Stimulated activated CD8-positive, alpha-beta memory T cell treated with anti-CD3 and anti-CD28 coated beads, Interleukin-4, amount 100 ng/mL, for 4 hours (primary cell): Measurements from ENCODE around the gene JAM2.
"Not testable (repeated sequence)": the region's sequence is repeated elsewhere in the genome, so short reads cannot be mapped to it uniquely, and the experiment has no call there.

Experiments used
- DNase-seq, 2 donors: peaks; one replicate each; pipeline ENCODE4 v3.0.0-alpha.2; 2020; ENCODE audit warnings: low read depth in 2 of 2, low spot score in 1 of 2

Gene JAM2

DNA sequence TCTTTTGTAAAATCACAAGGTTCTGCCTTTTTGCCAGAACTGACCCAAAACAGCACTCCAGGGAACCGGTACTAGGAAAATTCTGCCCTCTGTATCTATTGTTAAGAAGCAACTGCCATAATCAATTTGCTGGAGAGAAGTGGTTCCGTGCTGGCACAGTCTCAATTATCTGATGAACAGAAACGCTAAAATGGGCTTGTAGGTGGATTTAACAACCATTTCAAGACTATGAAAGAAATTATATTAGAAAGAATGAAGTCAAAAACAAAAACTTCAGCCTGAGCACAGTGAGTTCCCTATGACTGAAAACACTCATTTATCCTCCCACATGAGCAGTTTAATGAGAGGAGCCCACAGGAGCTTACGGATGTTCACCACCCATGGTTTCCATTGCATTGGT lies 4.4 kb downstream of the JAM2 start:
- DNase-seq: no peak

DNA sequence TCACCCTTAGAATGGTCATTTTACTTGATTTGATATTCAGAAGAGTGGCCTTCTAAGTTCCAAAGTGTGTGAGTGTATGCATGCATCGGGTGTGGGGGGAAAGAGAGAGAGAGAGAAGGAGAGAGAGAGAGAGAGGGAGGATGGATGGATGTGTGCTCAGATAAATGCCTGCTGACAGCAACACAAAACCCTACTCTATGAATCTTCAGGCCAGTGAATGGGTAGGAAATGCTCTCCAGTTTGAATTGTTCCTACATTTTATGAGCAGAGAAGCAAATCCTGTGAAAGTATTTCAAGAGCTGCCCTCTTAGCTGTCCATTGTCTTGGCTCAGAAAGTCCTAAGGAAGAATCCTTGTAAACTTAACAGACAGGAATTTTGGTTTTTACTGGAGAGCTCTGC lies 7.4 kb downstream of the JAM2 start:
- no peak for DNase-seq

DNA sequence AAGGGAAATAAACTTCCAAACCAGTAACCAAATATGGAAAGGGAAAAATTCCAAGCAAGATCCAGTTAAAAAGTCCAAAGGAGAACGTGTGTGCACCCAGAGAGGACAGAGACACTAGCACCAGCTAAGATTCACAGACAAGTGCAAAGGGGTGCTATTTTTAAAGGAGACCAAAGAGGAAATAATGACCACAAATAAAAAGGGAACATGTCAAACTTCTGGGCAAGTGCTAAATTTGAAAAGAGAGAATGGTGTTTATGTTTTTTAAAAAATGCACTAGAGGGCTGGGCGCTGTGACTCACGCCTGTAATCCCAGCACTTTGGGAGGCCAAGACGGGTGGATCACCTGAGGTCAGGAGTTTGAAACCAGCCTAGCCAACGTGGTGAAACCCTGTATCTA lies 8.6 kb downstream of the JAM2 start:
- no peak for DNase-seq

DNA sequence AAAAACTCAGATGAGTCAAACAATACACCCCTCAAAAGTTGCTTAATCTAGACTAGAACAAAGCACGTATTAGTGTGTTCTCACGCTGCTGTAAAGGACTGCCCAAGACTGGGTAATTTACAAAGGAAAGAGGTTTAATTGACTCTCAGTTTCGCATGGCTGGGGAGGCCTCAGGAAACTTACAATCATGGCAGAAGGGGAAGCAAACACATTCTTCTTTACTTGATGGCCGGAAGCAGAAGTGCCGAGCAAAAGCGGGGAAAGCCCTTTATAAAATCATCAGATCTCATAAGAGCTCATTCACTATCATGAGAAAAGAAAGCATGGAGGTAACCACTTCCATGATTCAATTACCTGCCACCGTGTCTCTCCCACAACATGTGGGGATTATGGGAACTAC lies 10.1 kb downstream of the JAM2 start:
- DNase-seq: no peak

DNA sequence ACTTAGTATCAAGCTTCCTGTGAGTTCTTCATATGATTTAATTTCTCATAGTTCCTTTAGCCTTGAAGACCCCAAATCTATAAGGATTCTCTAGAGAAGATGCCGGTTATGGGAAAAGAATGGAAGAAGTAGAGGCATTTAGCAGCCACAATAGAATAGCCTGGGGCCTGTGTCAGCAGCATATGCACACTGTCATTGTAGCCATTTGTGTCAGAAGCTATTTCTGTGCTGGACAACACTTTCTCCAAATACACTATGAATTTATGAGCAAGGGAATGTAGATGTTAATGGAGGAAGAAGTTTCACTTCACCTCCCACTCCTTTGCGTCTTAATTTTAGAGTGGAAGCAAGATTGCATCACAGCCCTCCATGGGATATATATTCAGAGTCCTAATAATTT lies 17.4 kb downstream of the JAM2 start:
- no peak for DNase-seq

DNA sequence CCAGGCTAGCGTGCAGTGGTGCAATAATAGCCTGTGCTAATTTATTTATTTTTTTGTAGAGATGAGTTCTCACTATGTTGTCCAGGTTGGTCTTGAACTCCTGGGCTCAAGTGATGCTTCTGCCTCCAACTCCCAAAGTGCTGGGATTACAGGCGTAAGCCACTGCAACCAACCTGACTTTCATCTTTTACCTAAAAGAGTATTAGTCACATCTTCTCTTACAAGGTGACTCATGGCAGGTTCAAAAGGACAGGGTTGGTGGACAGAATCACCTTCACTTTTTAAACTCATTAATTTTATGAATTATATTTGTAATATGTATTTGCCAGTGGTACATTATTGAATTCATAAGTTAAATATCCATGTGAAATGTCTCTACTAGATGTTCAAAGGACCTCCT lies 18.1 kb downstream of the JAM2 start:
- DNase-seq: no peak

DNA sequence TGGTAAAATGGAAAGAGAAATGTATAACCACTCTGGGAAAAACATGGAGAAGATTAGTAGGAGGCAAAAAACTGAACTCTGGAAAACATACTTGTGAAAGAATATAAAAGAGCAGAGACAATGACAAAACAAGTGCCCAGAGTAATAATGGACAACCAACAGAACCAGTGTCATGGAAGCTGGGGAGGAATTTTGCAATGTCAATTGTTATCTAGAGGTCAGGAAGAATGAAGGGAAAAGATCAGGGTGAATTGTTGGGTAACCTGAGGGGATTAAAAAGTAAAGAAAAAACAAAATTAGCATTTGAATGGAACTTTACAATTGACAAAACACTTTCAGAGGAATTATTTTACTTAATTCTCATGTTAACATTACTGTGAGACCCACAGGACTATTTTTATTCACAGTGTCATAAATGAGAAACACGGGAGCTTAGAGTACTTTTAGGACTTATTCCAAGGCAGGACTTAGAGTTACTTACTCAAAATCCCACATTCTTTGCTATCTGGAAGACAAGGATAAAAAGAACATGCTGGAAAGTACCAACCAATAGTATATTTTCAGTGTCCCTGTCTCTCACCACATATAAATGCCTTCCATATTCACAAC lies 19.5 kb downstream of the JAM2 start:
- DNase-seq: no peak

DNA sequence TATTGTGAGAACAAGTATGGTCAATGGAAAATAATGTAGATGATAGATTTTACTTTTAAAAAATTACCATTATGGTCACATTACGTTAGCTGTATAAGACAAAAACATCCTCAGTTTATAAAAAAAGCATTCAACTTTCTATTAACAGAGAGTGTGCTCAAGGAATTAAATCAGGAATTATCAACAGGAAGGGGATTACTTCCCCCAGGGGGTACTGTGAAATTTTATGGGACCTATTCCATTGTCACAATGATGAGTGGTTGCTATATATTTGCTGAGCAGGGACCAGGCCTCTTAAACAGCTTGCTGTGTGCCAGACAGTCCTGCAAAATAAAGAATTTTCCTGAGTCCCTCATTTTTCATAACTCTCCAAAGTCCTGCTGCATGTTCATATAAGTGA lies 21.2 kb downstream of the JAM2 start:
- DNase-seq: no peak

DNA sequence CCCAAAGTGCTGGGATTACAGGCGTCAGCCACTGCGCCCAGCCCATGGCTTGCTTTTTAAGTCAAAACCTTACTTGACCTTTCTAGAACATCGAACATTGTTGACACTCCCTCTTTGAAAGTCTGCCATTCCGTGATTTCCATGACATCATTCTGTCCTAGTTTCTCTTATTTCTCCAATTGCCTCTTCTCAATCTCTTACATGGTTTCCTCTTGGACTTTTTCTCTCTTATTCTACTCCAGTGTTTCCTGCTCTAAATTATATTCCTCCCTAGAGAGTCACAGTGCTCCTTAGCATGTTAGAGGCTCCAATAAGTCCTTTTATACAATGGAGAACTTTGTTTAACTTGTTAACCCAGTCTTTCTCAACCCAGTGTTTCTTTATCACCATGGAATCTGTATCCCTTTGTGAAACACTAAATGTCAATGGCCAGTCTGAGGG lies 25.5 kb downstream of the JAM2 start:
- DNase-seq: no peak

DNA sequence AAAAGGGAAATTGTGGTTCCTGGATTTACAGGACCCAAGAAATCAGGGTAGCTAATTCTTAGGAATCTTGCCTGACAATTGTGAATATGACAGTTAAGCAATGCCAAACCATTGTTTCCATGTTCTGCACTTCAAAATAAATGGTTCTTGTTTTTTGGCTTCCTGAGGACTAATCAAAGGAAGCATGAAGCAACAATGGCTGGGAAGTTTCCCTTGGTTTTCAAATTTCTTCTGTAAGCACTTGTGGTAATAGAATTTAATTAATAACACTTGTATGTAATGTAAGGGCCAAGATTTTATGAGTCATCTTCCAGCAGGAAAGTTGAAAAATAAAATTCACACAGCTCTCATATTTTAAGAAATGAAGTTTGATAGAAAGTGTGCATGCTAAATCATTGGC lies 31.7 kb downstream of the JAM2 start:
- DNase-seq: no peak

DNA sequence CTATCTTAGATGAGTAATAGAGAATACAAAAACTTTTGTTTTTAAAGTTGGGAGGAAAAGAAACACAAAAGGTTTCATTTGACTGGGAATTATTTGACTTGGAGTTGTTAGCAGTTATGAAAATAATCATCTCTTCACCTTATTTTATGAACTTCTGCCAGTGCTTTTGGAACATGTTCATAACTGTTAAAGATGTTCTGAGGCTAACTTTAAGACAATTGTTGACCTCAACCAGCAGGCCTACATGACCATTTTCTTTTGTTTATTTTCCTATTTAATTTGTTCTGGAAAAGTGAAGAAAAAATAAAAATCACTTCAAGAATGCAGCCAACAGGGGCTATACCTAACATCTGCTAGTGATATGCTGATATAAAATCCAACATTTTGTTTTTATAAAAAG lies 37.4 kb downstream of the JAM2 start:
- DNase-seq: no peak

DNA sequence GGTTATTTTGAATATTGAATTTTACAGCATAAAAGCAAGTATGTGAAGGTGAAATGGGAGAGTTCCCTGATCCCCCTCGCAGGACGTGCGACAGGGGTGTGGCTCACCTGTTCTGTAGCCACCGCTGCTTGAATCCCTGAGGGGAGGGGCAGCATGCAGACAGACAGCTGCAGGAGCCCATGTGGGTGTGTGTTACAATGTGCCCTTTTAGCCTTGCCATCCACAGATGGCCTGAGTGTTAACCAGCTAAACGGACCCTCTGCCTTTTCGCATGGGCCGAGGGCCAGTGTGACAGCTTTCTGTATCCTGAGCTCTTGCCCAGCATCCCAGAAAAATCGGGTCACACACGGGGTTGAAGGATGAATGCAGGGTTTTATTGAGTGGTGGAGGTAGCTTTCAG lies 43.3 kb downstream of the JAM2 start:
- no peak for DNase-seq

DNA sequence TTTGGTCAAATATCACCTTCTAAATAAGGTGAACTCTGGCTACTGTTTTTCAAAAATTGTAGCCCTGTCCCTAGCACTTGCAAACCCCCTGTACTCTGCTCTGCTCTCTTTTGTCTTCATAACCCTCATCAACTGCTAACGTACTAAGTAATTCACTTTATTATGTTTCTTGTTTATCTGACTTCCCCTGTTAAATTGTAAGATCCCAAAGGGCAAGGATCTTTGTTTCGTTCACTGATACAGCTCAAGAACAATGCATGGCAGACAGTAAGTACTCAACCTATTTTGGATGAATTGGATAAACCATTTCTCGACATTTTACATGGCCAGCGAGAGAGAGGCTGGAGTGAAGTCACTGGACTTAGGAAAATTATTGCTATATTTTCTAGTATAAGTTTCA lies 48.7 kb downstream of the JAM2 start:
- no peak for DNase-seq

DNA sequence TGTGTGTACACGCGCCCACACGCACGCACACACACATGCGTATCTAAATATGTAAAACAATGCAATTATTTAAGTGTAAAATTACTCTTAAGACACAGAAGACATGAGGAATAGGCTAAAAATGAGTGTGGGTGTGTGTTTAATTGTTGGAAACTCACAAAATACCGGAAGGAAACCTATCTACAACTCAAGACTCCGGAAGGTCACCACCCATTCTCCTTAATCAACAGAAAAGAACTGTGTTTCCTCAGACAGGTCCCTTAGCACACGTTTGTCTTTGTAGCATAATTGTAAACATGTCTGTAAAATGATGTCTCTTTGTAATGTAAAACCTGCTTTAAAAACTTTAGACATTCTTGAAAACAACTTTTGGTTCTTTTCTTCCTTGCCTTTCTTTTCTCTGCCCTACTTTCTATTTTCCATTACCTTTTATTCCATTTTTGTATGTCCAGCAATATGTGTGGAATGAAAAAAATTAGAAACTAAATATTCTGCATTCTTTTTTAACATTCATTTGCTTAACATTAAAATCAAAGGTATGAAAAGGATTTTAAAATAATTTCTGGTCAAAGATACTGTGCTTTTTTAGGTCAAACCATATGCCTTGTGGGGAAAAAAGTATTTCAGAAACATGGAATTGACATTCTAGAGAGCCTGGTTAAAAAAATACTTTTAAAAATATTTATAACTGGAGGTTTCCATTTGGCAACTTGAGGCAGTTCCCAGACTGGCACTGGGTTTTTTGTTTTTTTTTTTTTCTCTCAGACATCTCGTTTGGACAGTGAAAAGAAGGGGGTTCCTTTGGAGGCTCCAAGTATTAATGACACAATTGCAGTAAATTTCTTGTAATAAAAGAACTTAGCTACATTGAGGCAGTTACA lies 49.5 kb downstream of the JAM2 start:
- DNase-seq: no peak

DNA sequence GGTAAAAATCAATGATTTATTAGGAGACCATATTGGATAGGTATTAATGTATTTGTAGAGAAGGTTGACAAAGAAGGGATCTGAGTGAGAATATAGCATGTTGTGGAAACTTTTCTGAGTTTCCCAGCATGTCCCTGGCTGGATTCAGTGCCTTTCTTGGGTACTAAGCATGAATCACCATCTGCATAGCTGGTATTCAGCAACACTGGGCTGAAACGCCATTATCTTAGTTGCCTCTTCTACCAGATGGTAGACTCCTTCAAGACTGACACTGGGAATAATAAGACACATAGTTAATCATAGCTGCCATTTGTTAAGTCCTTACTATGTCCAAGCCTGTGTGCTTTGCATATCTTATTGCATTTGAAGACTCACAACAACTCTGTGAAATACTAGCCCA lies 50.2 kb downstream of the JAM2 start:
- DNase-seq: no peak

DNA sequence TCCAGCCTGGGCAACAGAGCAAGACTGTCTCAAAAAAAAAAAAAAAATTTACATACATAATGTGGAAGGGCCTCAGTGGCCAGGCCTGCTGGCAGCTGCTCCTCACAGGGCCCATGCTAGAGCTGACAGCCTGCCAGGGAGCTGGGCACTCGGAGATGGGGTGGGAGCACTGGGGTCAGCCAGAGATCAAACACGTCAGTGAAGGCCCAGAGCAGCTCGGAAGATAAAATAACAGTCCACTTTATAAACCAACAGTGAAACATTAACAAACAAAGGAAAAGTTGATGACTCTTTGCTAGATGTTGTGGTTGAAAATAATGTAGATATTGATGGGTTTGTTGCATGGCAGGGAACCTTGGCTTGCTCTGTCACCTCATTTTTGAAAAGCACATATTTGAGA lies 52.9 kb downstream of the JAM2 start:
- no peak for DNase-seq

DNA sequence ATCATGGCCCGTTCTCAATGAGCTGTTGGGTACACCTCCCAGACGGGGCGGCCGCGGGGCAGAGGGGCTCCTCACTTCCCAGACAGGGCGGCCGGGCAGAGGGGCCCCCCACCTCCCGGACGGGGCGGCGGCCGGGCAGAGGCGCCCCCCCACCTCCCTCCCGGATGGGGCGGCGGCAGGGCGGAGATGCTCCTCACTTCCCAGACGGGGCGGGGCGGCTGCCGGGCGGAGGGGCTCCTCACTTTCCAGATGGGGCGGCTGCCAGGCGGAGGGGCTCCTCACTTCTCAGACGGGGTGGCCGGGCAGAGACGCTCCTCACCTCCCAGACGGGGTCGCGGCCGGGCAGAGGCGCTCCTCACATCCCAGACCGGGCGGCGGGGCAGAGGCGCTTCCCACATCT lies 56.4 kb downstream of the JAM2 start:
- not testable (repeated sequence) for DNase-seq

DNA sequence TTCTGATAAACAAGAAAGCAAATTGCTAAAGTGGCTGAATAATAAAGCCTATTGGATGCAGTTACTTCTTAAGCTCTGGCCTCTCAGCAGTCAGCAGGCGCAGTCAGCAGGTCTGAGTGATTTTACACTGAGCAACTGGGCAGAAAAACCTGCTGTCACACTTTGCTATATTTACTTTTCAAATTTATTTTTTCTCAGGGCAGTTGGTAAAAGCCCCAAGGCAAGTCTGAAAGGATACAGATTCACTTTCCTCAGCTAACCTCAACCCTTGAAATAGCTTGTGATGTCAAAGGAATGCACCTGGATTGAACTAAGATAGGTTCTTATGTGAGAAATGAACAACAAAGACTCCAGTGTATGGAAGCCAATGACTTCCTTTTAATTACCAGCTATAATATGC lies 61.7 kb downstream of the JAM2 start:
- DNase-seq: no peak

DNA sequence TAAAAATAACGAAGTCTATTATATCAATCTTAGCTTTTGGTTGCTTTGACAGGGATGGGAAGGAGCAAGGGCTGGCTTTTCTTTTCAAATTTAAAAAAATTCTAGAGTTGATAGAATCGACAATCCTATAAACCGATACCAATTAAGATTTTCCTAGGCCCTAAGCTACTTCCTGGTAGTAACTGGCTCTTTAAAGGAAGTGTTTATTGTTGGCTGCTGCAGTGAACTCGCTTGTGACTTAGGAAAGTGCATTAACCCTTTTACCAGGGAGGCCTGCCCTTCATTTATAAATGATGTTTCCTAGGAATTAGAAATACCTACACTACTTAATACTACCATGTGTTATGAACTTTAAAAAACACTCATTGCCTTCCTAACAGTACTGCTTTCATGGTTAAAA lies 62.5 kb downstream of the JAM2 start:
- DNase-seq: no peak

DNA sequence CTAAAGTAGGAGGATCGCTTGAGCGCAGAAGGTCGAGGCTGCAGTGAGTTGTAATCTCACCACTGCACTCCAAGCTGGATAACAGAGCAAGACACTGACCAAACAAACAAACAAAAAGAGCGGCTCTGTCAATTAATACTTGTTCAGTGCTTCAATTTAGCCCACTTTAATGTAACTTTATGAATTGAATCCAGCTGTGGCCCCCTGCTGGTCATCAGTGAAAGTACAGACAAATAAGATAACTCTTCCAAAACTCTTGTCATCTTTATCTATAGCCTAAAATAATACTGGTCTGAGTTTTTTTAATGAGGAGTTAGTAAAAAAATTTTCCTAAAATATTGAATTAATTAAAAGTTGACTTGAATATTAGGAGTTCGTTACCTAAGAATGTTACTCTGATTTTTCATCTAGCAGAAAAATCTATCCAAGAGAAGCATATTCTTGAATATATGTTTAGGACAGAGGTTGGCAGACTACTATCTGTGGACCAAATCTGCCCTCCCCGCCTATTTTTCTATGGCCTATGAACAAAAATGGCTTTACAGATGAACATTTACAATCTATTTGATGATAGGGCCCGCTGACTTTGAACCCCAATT lies 69.5 kb downstream of the JAM2 start:
- peak; percentile 13 for DNase-seq

DNA sequence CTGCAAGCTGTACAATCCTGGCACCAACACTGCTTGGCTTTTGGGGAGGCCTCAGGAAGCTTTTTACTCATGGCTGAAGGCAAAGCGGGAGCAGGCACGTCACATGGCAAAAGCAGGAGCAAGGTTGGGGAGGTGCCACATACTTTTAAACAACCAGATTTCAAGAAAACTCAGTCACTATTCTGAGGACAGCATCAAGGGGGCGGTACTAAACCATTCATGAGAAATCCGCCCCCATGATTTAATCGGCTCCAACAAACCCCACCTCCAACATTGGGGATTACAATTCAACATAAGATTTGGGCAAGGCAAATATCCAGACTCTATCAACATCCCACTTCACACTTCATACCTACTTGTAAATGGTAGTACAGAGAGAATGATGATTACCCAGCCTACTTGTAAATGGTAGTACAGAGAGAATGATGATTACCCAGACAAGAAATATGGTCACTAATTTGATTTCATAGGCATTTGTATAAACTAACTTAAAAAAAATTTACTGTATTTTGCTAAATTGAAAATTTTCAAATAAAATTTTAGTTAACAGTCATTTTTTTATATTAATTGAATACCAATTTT lies 70.7 kb downstream of the JAM2 start:
- DNase-seq: no peak

DNA sequence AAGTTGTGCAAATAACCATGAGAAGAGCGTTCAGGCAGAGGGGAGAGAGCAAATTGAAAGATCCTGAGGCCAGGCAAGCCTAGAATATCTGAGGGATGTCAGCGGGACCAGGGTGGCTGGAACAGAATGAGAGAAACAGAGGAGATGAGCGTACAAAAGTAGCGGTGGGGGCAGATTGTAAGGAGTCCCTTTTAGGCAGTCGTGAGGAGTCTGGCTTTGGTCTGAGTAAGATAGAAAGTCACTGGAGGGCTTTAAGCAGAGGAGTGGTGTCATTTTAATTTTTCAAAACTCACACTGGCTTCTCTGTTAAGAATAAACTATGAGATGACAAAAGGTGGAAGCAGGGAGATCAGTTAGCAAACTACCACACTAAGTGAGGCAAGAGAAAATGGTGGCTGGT lies 71.5 kb downstream of the JAM2 start:
- no peak for DNase-seq
